AG09319 (cell line): ENCODE results near the gene COBL.

ENCODE experiments used
- DNase-seq: peaks from one replicate; pipeline ENCODE4 v3.0.0-alpha.2; 2010; ENCODE audit warnings: low read depth; ENCODE audit errors: extremely low read depth
- CTCF ChIP-seq: IDR thresholded peaks from 2 replicates; pipeline ENCODE4 v1.5.1; 2011; ENCODE audit warnings: low read depth, mild to moderate bottlenecking, inconsistent platforms, low read length, moderate library complexity

Gene COBL

DNA sequence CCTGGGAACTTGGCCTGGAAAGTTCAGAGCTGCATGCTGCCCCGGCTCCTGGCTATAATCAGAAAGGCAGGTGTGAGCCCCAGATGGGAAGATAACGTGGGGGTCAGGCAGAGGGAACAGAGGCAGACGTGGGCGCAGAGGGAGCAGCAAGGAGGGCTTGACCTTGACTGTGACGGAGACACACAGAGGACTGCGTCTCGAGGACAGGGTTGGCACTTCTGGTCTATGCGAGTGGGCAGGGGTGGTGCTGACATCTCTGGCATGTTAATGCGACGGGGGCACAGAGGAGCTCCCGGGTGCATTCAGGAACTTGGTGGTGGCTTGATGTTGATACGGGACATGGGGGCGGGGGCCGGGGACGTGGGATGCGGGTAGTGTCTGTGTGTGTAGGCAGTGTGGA, 301.8 kb downstream of the COBL start:
- DNase-seq, result no peak
- TF ChIP-seq CTCF, result no peak

DNA sequence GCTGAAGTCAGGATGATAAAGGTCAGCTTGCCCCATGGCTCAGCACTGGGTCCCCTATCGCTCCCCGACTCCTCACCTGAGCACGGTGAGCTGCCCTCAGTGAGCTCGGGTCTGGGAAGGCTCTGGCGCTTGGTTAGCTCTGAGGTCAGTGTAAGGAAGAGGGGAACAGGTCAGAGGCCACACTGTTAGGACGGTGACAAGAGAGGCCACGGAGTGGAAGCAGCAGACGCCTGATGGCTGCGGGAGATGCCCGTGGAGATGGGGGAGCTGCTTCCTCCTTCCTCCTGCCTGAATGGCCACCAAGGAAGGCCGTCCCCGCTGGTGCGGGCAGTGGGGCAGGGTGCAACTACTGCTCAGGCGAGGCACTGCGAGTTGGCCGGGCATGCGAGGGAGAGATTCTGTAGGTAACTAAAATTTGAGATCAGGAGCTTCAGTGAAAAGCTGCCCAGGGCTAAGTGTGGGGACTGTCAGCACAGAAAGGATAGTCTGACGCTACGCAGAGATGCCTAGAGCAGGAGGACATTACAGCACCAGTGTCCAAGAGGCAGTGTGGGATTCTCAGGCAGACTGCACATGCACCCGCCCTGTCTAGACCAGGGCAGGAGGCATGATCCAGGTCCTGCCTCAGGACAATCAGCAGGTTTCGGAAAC, 302.6 kb downstream of the COBL start:
- TF ChIP-seq CTCF, result no peak
- DNase-seq, result no peak

DNA sequence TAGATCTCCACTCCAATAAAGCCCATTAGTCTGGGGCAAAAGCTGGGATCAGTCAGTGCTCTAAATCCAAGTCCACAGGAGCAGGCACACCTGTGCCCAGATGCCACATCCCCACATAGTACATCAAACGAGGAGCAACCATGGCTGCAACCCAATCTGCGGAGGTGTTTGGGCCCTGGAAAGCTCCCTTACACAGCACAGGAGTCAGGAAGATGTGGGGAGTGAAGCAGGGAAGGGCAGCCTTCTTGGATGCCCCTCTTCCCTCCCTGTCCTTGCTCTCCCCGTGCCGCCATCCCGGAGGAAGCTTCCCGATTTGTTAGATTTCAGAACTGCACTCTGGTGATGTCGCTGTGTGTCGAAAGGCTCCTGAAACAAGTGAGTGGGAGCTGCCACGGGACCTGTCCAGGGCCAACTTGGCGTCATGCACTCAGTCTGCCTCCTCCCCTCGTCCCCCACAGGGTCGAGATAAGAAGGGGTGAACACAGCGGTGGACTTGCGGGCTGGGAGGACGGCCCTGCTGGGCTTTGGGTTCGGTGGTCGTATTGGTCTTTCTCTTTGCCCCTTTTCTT, 303.3 kb downstream of the COBL start:
- DNase-seq, result no peak
- TF ChIP-seq CTCF, result no peak

- TF ChIP-seq CTCF, result no peak
- DNase-seq, result no peak
Observed at GRCh38 chr7:51012569-51013217, 303.9 kb downstream of the COBL start.

GRCh38 chr7:51011710-51012350, 304.8 kb downstream of the COBL start:
- no peak for DNase-seq
- no peak for TF ChIP-seq CTCF

GRCh38 chr7:51010534-51010933, 306.1 kb downstream of the COBL start:
- TF ChIP-seq CTCF, result no peak
- DNase-seq, result no peak
